BLaER1 (cell line): ENCODE results near the gene CEP41.

Experiments used
- H3K27ac ChIP-seq: shearing (Covaris generic); formaldehyde crosslinking; 2 replicates; pipeline ENCODE4 v1.8.1; 2022
- H3K27me3 ChIP-seq: shearing (Covaris generic); formaldehyde crosslinking; 2 replicates; pipeline ENCODE4 v1.8.1; 2022
- H3K36me3 ChIP-seq: shearing (Covaris generic); formaldehyde crosslinking; 2 replicates; pipeline ENCODE4 v1.8.1; 2022
- H3K4me1 ChIP-seq: shearing (Covaris generic); formaldehyde crosslinking; 2 replicates; pipeline ENCODE4 v1.8.1; 2022
- H3K4me2 ChIP-seq: shearing (Covaris generic); formaldehyde crosslinking; 2 replicates; pipeline ENCODE4 v1.8.1; 2022
- H3K4me3 ChIP-seq: shearing (Covaris generic); formaldehyde crosslinking; 2 replicates; pipeline ENCODE4 v1.8.1; 2022
- H3K9ac ChIP-seq: shearing (Covaris generic); formaldehyde crosslinking; 2 replicates; pipeline ENCODE4 v1.8.1; 2022
- H3K9me3 ChIP-seq: shearing (Covaris generic); formaldehyde crosslinking; 2 replicates; pipeline ENCODE4 v1.8.1; 2022
- H4K20me1 ChIP-seq: shearing (Covaris generic); formaldehyde crosslinking; 2 replicates; pipeline ENCODE4 v1.8.1; 2022
- Cebpa-rat ChIP-seq: shearing (Covaris generic); IDR thresholded peaks from 2 replicates; pipeline ENCODE4 v1.8.1; 2022

CEP41 gene

DNA sequence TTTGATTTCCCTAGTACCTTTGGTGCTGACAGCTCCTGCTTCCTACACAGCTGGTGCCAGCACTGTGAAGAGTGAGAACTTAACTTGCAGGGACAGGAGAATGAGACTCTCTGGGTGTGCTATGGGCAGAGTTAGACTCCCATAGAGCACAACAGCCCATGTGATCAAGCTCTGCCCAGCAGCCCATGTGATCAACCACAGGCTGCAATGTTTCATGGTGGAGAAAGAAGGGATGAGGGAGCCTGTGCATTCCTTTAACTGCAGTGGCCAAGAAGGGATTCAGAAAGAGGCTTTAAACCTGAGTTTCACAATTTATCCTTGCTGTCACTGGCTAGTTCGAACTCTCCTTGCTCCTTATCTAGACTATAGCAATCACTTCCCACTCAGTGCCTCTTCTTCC, 41.1 kb upstream of the CEP41 start:
- Histone ChIP-seq H4K20me1 (no peaks in the 10 kb centered on the region), H3K4me2 (no peak overlapping the region), H3K4me3 (no peak overlapping the region), H3K27me3 (peaks cover 15% of the 10 kb centered on the region), H3K9ac (no peak overlapping the region), H3K9me3 (peaks cover 27% of the 10 kb centered on the region), H3K4me1 (no peaks in the 10 kb centered on the region; the same call in 1 of the 2 replicates), H3K27ac (no peak overlapping the region), H3K36me3 (no peaks in the 10 kb centered on the region)
- no peak for TF ChIP-seq Cebpa-rat

DNA sequence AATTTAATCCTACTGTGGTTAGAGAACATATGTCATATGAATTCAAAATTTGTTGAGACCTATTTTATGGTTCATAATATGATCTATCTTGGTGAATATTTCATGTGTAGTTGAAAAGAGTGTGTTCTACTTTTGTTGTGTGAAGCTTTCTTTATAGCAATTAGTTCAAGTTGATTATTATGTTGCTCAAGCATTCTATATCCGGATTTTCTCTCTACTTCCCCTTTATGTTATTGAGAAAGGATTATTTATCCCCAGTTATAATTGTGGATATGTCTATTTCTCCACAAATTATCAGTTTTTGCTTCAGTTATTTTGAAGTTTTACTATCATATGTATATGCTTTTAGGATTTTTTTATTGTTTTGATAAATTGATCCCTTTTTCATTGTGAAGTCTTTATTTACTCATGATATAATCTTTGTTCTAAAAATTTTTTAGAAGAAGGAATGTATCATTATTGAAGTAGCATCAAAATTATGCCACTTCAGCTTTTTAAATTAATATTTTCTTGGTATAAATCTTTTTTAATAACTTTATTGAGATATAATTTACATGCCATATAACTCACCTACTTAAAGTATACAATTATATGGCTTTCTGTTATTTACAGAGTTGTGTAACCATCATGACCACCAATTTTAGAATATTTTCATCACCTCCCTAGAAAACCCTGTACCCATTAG, 39.0 kb upstream of the CEP41 start:
- TF ChIP-seq Cebpa-rat, result no peak
- no peaks in the 10 kb centered on the region for H3K27me3 ChIP-seq
- H3K4me3 ChIP-seq, result no peak overlapping the region
- peaks cover 7% of the 10 kb centered on the region; the same call in 1 of the 2 replicates for H3K9me3 ChIP-seq
- H3K9ac ChIP-seq, result no peak overlapping the region
- H3K4me1 ChIP-seq, result no peaks in the 10 kb centered on the region
- no peaks in the 10 kb centered on the region for H3K36me3 ChIP-seq
- no peak overlapping the region for H3K27ac ChIP-seq
- no peak overlapping the region for H3K4me2 ChIP-seq
- H4K20me1 ChIP-seq, result no peaks in the 10 kb centered on the region

DNA sequence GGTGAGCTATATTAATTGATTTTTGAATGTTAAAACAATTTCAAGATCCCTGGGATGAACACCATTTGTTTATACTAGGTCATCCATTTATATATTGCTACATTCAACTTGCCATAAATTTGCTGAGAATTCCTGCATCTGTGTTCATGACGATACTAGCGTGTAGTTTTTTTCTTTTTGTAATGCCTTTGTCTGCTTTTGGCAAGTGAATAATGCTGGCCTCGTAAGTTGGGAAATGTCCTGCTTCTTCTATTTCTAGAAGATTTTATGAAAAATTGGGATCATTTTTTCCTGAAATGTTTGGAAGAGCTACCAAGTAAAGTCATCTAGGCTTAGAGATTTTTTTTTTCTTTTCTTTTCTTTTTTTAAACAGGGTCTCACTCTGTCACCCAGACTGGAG, 38.2 kb upstream of the CEP41 start:
- no peak overlapping the region for H3K27ac ChIP-seq
- H3K9me3 ChIP-seq, result peaks cover 7% of the 10 kb centered on the region; the same call in 1 of the 2 replicates
- H3K4me2 ChIP-seq, result no peak overlapping the region
- H3K9ac ChIP-seq, result no peak overlapping the region
- H3K4me3 ChIP-seq, result no peak overlapping the region
- H3K27me3 ChIP-seq, result no peaks in the 10 kb centered on the region
- H4K20me1 ChIP-seq, result no peaks in the 10 kb centered on the region
- H3K36me3 ChIP-seq, result no peaks in the 10 kb centered on the region
- H3K4me1 ChIP-seq, result no peaks in the 10 kb centered on the region
- no peak for TF ChIP-seq Cebpa-rat

DNA sequence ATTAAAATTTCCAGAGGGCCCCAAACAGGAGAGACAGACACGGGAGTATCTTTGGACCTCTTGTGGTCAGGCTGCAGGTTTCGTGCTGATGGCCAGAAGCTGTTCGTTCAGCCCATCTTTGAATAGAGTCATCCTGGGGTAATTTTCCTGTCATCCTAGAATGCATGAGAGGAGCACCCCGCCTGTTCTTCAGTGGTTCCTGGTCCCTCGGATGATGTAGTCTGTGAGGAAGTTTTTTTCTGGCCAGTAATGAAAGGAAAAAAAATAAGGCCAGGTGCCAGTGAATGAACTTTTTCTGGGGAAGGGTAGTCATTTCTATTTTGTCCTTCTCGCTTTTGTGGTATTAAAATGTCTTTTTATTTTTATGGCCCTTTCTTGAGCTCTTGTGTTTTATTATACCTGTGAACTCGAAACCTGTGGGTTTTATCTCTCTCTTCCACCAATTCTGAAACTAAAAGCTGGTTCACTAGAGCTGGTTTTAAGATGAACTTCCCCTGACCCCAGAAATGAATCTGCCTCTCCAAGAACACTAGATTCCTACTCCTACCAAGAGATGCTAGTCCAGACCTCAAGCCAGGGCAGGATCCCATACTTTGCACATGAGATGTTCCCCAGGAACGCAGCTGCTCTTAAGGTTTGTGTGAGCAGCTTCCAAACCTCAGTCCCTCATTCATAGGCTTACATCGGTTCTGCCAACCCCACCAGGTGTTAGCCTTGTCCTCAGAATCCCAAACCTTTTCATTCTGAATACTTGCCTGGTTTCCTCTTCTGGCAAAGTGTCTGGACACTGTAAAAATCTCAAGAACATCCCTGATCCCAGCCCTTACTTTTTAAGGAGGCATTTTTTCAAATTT, 35.7 kb upstream of the CEP41 start:
- Histone ChIP-seq H3K4me3 (no peak overlapping the region), H3K27me3 (no peaks in the 10 kb centered on the region), H3K4me1 (peaks cover 9% of the 10 kb centered on the region), H3K36me3 (no peaks in the 10 kb centered on the region), H3K4me2 (no peak overlapping the region), H3K27ac (no peak overlapping the region), H3K9me3 (peaks cover 7% of the 10 kb centered on the region; the same call in 1 of the 2 replicates), H4K20me1 (no peaks in the 10 kb centered on the region), H3K9ac (no peak overlapping the region)
- TF ChIP-seq Cebpa-rat, result no peak

DNA sequence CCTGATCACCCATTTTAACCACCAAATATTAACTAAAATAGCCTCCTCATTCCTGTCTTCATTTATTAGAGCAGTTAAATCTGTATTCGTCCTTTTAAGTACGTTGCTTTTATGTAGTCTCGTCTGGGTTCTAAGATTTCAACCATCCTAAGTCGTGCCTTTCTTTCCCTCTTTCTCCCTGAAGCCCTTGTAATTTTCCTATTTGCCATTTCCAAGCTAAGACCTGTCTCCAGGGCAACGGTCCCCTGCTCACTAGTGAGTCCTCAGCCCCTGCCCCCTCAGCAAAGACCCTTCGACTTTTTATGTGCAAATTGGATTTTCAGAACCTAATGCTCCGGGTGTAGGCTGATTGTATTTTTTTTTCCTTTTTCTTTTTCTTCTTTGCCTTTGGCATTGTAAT, 35.0 kb upstream of the CEP41 start:
- H3K27me3 ChIP-seq, result no peaks in the 10 kb centered on the region
- H3K27ac ChIP-seq, result no peak overlapping the region
- no peak overlapping the region for H3K4me2 ChIP-seq
- H3K9me3 ChIP-seq, result peaks cover 7% of the 10 kb centered on the region; the same call in 1 of the 2 replicates
- no peaks in the 10 kb centered on the region for H4K20me1 ChIP-seq
- no peaks in the 10 kb centered on the region for H3K36me3 ChIP-seq
- no peak overlapping the region for H3K9ac ChIP-seq
- TF ChIP-seq Cebpa-rat, result no peak
- no peak overlapping the region for H3K4me3 ChIP-seq
- H3K4me1 ChIP-seq, result peaks cover 9% of the 10 kb centered on the region

DNA sequence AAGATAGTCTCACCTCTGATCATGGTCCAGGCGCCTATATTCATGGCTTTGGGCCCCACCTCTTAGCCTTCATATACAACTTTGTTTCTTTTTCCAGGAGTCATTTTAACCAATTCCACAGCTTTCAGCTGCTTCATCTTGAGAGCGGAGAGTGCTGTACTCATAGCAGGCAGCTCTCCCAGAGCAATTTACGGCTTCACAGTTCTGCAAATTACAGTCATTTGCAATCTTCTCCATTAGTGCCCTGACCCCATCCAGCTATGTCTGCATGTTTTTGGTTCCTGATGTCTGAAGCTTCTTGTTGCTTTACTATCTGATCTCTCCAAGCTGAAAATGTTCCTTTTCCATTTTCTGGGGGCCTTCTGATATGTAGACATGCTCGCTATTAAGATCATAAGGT, 33.1 kb upstream of the CEP41 start:
- Histone ChIP-seq H3K27ac (no peak overlapping the region), H3K4me2 (no peak overlapping the region), H3K4me1 (peaks cover 9% of the 10 kb centered on the region)

DNA sequence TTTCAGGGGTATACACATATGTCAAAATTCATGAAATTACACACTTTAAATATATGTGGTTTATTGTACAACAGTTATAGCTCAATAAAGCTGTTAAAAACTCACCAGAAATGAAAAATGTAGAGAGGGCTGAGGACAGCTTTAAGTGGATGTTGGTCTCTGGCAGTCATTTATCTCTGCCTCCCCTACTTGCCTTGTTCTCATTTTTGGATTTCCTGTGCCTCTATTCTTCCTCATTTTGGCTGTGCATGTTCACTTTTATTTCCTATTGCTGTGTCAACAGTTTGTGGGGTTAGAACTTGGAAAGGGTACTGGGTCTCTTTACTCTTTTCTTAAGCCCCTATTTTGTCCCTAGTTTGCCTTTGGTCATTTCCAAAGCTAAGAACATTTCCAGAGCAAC, 32.5 kb upstream of the CEP41 start:
- H3K9ac ChIP-seq, result no peak overlapping the region
- no peaks in the 10 kb centered on the region for H3K36me3 ChIP-seq
- TF ChIP-seq Cebpa-rat, result no peak
- peaks cover 9% of the 10 kb centered on the region for H3K4me1 ChIP-seq
- H3K9me3 ChIP-seq, result peaks cover 7% of the 10 kb centered on the region; the same call in 1 of the 2 replicates
- H4K20me1 ChIP-seq, result no peaks in the 10 kb centered on the region
- H3K27ac ChIP-seq, result no peak overlapping the region
- peak overlapping the region; percentile 4; the same call in 1 of the 2 replicates for H3K4me2 ChIP-seq
- H3K4me3 ChIP-seq, result no peak overlapping the region
- H3K27me3 ChIP-seq, result no peaks in the 10 kb centered on the region

More for the DNA sequence above, 33.1 kb upstream of the CEP41 start:
- H3K36me3 ChIP-seq, result no peaks in the 10 kb centered on the region
- no peak overlapping the region for H3K4me3 ChIP-seq
- H3K9ac ChIP-seq, result no peak overlapping the region
- H3K27me3 ChIP-seq, result no peaks in the 10 kb centered on the region
- no peaks in the 10 kb centered on the region for H4K20me1 ChIP-seq
- H3K9me3 ChIP-seq, result peaks cover 7% of the 10 kb centered on the region; the same call in 1 of the 2 replicates
- no peak for TF ChIP-seq Cebpa-rat

DNA sequence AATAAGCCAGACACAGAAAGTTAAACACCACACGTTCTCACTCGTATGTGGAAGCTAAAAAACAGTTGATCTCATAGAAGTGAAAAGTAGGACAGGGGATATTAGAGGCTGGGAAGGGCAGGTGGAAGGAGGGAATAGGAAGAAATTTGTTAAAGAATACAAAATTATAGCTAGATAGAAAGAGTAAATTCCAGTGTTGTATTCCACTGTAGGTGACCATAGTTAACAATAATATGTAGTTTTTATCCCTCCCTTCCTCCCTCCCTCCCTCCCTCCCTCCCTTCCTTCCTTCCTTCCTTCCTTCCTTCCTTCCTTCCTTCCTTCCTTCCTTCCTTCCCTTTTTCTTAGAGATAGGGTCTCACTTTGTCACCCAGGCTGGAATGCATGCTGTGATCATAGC, 31.2 kb upstream of the CEP41 start:
- no peaks in the 10 kb centered on the region for H4K20me1 ChIP-seq
- no peaks in the 10 kb centered on the region for H3K27me3 ChIP-seq
- no peak overlapping the region for H3K4me2 ChIP-seq
- no peak overlapping the region for H3K9ac ChIP-seq
- H3K9me3 ChIP-seq, result no peaks in the 10 kb centered on the region
- H3K27ac ChIP-seq, result no peak overlapping the region
- peaks cover 9% of the 10 kb centered on the region for H3K4me1 ChIP-seq
- no peaks in the 10 kb centered on the region for H3K36me3 ChIP-seq
- no peak for TF ChIP-seq Cebpa-rat
- no peak overlapping the region for H3K4me3 ChIP-seq

DNA sequence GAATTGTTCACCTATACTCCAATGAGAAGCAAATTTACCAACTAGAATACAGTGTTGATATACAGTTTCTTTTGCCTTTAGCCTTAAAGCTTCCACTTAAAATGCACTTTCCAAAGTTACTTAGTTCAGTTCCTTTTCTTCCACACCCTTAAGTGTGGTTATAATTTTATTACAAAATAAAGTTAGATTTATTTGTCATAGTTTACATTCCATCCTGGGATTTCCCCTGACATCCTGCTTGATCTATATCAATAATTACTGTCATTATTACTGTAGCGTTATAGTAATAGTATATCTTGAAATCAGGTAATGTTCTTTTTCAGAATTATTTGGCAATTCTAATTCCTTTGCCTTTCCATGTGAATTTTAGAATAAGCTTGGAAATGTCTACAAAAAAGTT, 27.8 kb upstream of the CEP41 start:
- H3K4me2 ChIP-seq, result no peak overlapping the region
- no peak for TF ChIP-seq Cebpa-rat
- no peaks in the 10 kb centered on the region for H3K36me3 ChIP-seq
- peaks cover 6% of the 10 kb centered on the region for H3K4me1 ChIP-seq
- no peaks in the 10 kb centered on the region for H3K27me3 ChIP-seq
- H3K9me3 ChIP-seq, result 0 out of 2 replicates have a peak, but pooled peaks cover 4% of the 10 kb centered on the region
- no peaks in the 10 kb centered on the region for H4K20me1 ChIP-seq
- H3K4me3 ChIP-seq, result no peak overlapping the region
- H3K9ac ChIP-seq, result no peak overlapping the region
- no peak overlapping the region for H3K27ac ChIP-seq
